GM19023 (cell line): ENCODE results near the gene KRT33A.
"Not testable (repeated sequence)": the region's sequence is repeated elsewhere in the genome, so short reads cannot be mapped to it uniquely, and the experiment has no call there.

Experiments
- ATAC-seq: cut with Tn5 transposase; IDR thresholded peaks from one replicate; pipeline ENCODE4 v1.9.1; 2021; ENCODE audit warnings: mild to moderate bottlenecking, moderate library complexity; ENCODE audit not compliant: unreplicated experiment

KRT33A gene

GRCh38 chr17:41350381-41350878 lies at the start of gene KRT33A:
Gene KRT33A (minus strand): TSS chr17:41350828. CDS start chr17:41350767, 61 bp downstream.
- not testable (repeated sequence) for ATAC-seq

GRCh38 chr17:41396996-41397660 lies 46.5 kb upstream of the KRT33A start, which contains the start of gene KRT31:
Gene KRT31 (minus strand): TSS chr17:41397608. CDS start chr17:41397539, 69 bp downstream.
- ATAC-seq = no peak

GRCh38 chr17:41396340-41396739 lies 45.7 kb upstream of the KRT33A start:
- no peak for ATAC-seq

- ATAC-seq = no peak
Observed at GRCh38 chr17:41395611-41396010, 45.0 kb upstream of the KRT33A start.

GRCh38 chr17:41395044-41395443 lies 44.4 kb upstream of the KRT33A start:
- ATAC-seq = not testable (repeated sequence)

GRCh38 chr17:41394254-41394996 lies 43.8 kb upstream of the KRT33A start:
- no peak for ATAC-seq

GRCh38 chr17:41393826-41394225 lies 43.2 kb upstream of the KRT33A start:
- ATAC-seq = no peak

- ATAC-seq = no peak
Observed at GRCh38 chr17:41393294-41393693, 42.7 kb upstream of the KRT33A start.

GRCh38 chr17:41392278-41392677 lies 41.6 kb upstream of the KRT33A start:
- ATAC-seq = no peak

- no peak for ATAC-seq
Observed at GRCh38 chr17:41391535-41391934, 40.9 kb upstream of the KRT33A start.

GRCh38 chr17:41390411-41390938 lies 39.8 kb upstream of the KRT33A start:
- no peak for ATAC-seq

GRCh38 chr17:41387670-41388069 lies 37.0 kb upstream of the KRT33A start:
- no peak for ATAC-seq

- no peak for ATAC-seq
Observed at GRCh38 chr17:41386227-41386626, 35.6 kb upstream of the KRT33A start.

- no peak for ATAC-seq
Observed at GRCh38 chr17:41383690-41384089, 33.1 kb upstream of the KRT33A start.

GRCh38 chr17:41382394-41382793 lies 31.8 kb upstream of the KRT33A start:
- ATAC-seq = no peak

- not testable (repeated sequence) for ATAC-seq
Observed at GRCh38 chr17:41381943-41382342, 31.3 kb upstream of the KRT33A start, which contains the start of gene KRT34. Gene KRT34 (minus strand): TSS chr17:41382306. CDS start chr17:41382246, 60 bp downstream.

GRCh38 chr17:41380091-41380490 lies 29.5 kb upstream of the KRT33A start:
- ATAC-seq = not testable (repeated sequence)

GRCh38 chr17:41377546-41377945 lies 26.9 kb upstream of the KRT33A start:
- no peak for ATAC-seq

- no peak for ATAC-seq
Observed at GRCh38 chr17:41369713-41370112, 19.1 kb upstream of the KRT33A start, which contains the start of gene KRT33B. Gene KRT33B (minus strand): TSS chr17:41369813. CDS start chr17:41369750, 63 bp downstream.

GRCh38 chr17:41369023-41369422 lies 18.4 kb upstream of the KRT33A start:
- no peak for ATAC-seq

GRCh38 chr17:41367426-41368075 lies 16.9 kb upstream of the KRT33A start:
- no peak for ATAC-seq
